M059J (cell line): ENCODE results near the gene PLD1. TPM values are rescaled to one million over a fixed set of nuclear protein-coding genes. Genes with fewer than 3 reads are reported as not detected.
"Not testable (repeated sequence)": the region's sequence is repeated elsewhere in the genome, so short reads cannot be mapped to it uniquely, and the experiment has no call there.

Experiments
- DNase-seq: peaks from one replicate; pipeline ENCODE4 v3.0.0-alpha.2; 2012; ENCODE audit warnings: low read depth
- total RNA-seq: library from RNA; depleted of rRNA; stranded (reverse); fragments of >200 nt; shearing (Covaris generic); gene quantifications from 2 replicates; pipeline ENCODE4 v1.2.3, GENCODE V29; 2014; rRNA removed

The PLD1 gene
- total RNA-seq, 1 experiment from 2014 or later = 7.8 TPM

- DNase-seq = peak; percentile 41
Observed at GRCh38 chr3:171564748-171565480, 245.4 kb downstream of the PLD1 start.

- DNase-seq = no peak
Observed at GRCh38 chr3:171563298-171563697, 247.0 kb downstream of the PLD1 start.

GRCh38 chr3:171562459-171562858, 247.8 kb downstream of the PLD1 start:
- DNase-seq = not testable (repeated sequence)

GRCh38 chr3:171561596-171562323, 248.5 kb downstream of the PLD1 start:
- no peak for DNase-seq

GRCh38 chr3:171559586-171559985, 250.7 kb downstream of the PLD1 start:
- DNase-seq = no peak

- no peak for DNase-seq
Observed at GRCh38 chr3:171558188-171558696, 252.0 kb downstream of the PLD1 start.

- no peak for DNase-seq
Observed at GRCh38 chr3:171557173-171557572, 253.1 kb downstream of the PLD1 start.

- peak; percentile 36 for DNase-seq
Observed at GRCh38 chr3:171556574-171557145, 253.6 kb downstream of the PLD1 start.

- DNase-seq = no peak
Observed at GRCh38 chr3:171556148-171556547, 254.1 kb downstream of the PLD1 start.

- no peak for DNase-seq
Observed at GRCh38 chr3:171553086-171553485, 257.2 kb downstream of the PLD1 start.

- DNase-seq = no peak
Observed at GRCh38 chr3:171552531-171552930, 257.8 kb downstream of the PLD1 start.

GRCh38 chr3:171551296-171551695, 259.0 kb downstream of the PLD1 start:
- DNase-seq = no peak

Other genes with a start within 250 kb of the PLD1 start
- gene TMEM212, start 32.9 kb upstream of the PLD1 start, total RNA-seq = not detected in 2 replicates
- 55.0 and 79.0 TPM in 2 replicates for gene FNDC3B, start 229.1 kb upstream of the PLD1 start, total RNA-seq